NCI-H526 treated with DMSO at 0.1 percent for 48 hours (cell line): ENCODE measurements around the gene ZNF778.

Experiments
- DNase-seq: peaks from one replicate; lab custom pipeline; 2025; lab: John Stamatoyannopoulos, UW

ZNF778 gene

DNA sequence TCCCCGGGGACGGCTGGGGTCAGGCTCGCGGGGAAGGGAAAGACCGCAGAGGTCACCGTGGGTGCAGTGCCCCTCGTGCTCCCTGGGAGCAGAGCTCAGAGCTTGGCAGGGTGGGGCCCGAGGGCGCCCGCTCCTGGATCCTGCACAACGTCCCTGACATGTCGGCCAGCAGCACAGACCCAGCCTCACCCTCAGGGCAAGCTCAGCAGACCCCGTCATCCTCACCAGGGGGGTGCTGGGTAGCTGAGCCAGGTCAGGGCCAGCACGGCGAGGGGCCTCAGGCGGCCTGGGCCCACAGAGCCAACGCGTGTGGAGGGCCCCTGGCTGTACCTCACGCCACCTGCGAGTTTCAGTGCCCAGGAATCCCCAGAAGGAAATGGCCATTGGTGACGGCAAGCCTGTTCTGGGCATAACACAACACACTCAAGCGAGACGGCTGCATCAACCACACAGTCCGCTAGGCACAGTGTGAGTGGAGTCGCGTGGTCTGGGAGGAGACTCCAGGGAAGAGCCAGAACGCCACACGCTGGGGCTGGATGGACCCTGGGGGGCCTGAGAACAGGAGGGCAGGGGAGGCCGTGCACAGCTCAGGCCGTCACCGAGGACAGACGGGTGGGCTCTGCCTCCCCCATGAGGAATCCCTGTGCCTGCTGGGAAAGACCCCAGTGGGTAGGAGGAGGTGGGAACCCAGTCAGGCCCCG is 60.3 kb downstream of the ZNF778 start:
- DNase-seq = no peak

GRCh38 chr16:89278441-89279240 is 61.1 kb downstream of the ZNF778 start:
- no peak for DNase-seq

DNA sequence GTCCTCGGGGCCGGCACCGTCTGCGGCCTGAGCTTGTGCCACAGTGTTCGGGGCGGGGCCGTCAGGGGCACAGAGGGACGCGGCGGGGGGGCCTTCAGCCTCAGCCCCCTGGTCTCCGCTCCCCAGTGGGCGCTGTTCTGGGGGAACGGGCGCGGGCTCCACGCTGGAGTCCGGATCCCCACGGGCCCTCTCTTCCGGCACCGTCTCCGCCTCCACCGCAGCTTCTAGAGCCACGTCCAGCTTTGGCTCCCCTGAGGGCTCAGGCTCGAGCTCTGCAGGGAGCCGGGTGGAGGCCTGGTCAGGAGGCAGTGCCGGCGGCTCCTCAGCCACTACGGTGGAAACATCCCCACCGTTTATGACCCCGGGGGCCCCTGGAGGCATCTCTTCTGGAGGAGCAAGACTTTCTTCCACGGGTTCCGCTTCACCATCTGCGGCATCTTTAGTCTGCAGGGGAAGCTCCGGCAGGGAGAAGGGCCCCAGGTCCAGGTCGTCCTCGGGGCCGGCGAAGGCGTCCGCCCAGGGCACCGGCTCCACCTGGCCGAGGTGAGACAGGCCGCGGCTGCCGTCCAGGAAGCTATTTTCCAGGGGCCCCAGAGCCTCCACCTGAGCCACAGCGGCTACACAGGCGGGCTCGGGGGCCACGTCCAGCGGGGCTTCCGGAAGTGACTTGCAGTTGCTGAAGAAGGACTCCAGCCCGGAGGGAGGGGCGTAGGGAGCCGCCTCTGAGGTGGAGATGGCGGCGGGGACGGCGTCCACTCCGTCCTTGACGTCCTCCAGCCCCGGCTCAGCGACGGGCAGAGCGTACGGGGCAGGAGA is 62.4 kb downstream of the ZNF778 start:
- no peak for DNase-seq

DNA sequence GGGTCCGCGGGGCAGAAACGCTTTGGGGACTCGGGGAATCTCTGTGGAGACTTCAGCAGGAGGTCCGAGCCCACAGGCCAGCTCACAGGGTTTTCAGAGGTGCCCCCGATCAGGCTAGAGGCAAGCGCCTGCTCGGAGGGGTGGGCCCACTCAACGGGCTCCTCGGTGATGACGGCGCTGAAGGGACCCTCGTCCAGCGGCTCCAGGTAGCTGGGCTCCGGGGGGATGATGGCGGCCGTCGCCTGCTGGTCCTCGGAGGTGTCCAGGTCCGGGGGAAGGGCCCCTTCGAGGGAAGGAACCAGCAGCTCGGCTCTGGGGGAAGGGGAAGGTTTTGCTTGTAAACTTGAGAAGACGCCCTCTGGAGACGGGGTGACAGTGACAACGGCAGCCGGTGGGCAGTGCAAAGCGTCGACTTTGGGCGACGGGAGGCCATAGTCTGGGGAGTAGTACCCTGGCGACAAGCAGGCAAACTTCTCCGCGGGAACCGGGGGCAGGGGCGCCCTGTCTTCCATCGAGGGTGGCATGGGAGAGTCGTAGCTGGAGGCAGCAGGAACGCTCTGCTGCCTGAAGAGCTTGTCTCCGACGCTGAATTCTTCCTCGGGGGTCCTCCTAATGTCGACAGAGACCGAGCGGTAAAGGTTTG is 63.2 kb downstream of the ZNF778 start:
- no peak for DNase-seq

- DNase-seq = no peak
These were observed 63.7 kb downstream of the ZNF778 start for GRCh38 chr16:89281189-89281577.

GRCh38 chr16:89281829-89282228 is 64.3 kb downstream of the ZNF778 start:
- no peak for DNase-seq

DNA sequence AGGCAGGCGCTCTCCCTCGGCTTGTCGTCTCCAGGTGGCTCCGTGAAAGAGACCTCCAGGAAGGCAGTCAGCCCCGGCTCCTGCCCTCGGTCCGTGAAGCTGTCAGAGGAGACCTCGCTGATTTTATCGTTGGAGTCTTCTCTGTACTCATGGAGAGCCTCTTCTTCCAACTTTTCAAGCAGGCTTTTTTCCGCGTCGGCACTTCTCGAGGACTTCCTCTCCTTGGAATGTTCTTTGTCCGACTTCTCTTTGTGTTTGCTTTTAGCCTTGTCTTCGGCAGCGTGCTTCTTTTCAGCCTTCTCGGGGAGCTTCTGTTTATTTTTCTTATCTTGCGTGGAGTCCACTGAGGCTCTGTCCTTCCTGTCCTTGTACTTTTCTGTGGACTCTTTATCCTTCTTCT is 65.0 kb downstream of the ZNF778 start:
- DNase-seq = no peak

- no peak for DNase-seq
These were observed 65.9 kb downstream of the ZNF778 start for GRCh38 chr16:89283449-89283848.

GRCh38 chr16:89285381-89285780 is 67.9 kb downstream of the ZNF778 start:
- no peak for DNase-seq

- no peak for DNase-seq
These were observed 68.6 kb downstream of the ZNF778 start for GRCh38 chr16:89286096-89286495.
